ENCODE results near the gene STBD1.

STBD1 gene

DNA sequence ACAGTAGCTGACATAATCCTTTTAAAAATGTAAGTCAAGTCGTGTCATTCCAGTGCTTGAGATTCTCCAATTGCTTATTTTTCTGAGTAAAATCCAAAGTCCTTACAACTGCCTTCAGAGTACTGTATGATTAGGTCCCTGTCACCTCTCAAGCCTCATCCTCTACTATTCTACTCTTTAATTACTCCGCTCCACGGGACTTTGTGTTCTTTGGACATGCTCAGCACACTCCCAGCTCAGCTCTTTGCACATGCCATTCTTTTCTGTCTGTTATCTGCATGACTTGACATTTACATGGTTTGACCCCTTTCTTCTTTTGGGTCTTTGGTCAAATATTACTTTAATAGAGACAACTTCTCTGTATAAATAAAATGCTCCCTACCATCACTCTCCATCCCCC lies 39.9 kb upstream of the STBD1 start:
- DNase-seq (ENCODE audit: low read depth) = no peak
- TF ChIP-seq MYC (IDR thresholded peaks at IDR 0.05; ENCODE audit: low read depth, low read length) (no peak), POLR2A (IDR thresholded peaks at IDR 0.05; ENCODE audit: extremely low read depth, insufficient read length) (no peak), CTCF (IDR thresholded peaks at IDR 0.05; ENCODE audit: low read depth, low read length) (no peak)
- TF ChIP-seq, protein P1, sequence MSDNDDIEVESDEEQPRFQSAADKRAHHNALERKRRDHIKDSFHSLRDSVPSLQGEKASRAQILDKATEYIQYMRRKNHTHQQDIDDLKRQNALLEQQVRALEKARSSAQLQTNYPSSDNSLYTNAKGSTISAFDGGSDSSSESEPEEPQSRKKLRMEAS (IDR thresholded peaks at IDR 0.05; ENCODE audit: low read depth, low read length) = no peak
- H3K4me3 ChIP-seq (ENCODE audit: low read depth, low read length) = no peak overlapping the region

GRCh38 chr4:76267811-76268210 lies 38.7 kb upstream of the STBD1 start:
- no peak overlapping the region for H3K4me3 ChIP-seq (ENCODE audit: low read depth, low read length)
- DNase-seq (ENCODE audit: low read depth) = no peak
- TF ChIP-seq, protein P1 (IDR thresholded peaks at IDR 0.05; ENCODE audit: low read depth, low read length) = no peak
- no peak for TF ChIP-seq CTCF (IDR thresholded peaks at IDR 0.05; ENCODE audit: low read depth, low read length)
- TF ChIP-seq MYC (IDR thresholded peaks at IDR 0.05; ENCODE audit: low read depth, low read length) = no peak
- no peak for TF ChIP-seq POLR2A (IDR thresholded peaks at IDR 0.05; ENCODE audit: extremely low read depth, insufficient read length)

- no peak overlapping the region for H3K4me3 ChIP-seq (ENCODE audit: low read depth, low read length)
- DNase-seq (ENCODE audit: low read depth) = no peak
- TF ChIP-seq MYC (IDR thresholded peaks at IDR 0.05; ENCODE audit: low read depth, low read length) (no peak), CTCF (IDR thresholded peaks at IDR 0.05; ENCODE audit: low read depth, low read length) (no peak), POLR2A (IDR thresholded peaks at IDR 0.05; ENCODE audit: extremely low read depth, insufficient read length) (no peak)
- TF ChIP-seq, protein P1 (IDR thresholded peaks at IDR 0.05; ENCODE audit: low read depth, low read length) = no peak
These were observed 36.0 kb upstream of the STBD1 start for GRCh38 chr4:76270244-76271175.

- DNase-seq (ENCODE audit: low read depth) = no peak
- TF ChIP-seq MYC (IDR thresholded peaks at IDR 0.05; ENCODE audit: low read depth, low read length) = no peak
- TF ChIP-seq, protein P1 (IDR thresholded peaks at IDR 0.05; ENCODE audit: low read depth, low read length) = no peak
- TF ChIP-seq POLR2A (IDR thresholded peaks at IDR 0.05; ENCODE audit: extremely low read depth, insufficient read length) = no peak
- TF ChIP-seq CTCF (IDR thresholded peaks at IDR 0.05; ENCODE audit: low read depth, low read length) = no peak
- no peak overlapping the region for H3K4me3 ChIP-seq (ENCODE audit: low read depth, low read length)
These were observed 35.3 kb upstream of the STBD1 start for GRCh38 chr4:76271248-76271647.

GRCh38 chr4:76272073-76272472 lies 34.5 kb upstream of the STBD1 start:
- TF ChIP-seq CTCF (IDR thresholded peaks at IDR 0.05; ENCODE audit: low read depth, low read length) = no peak
- TF ChIP-seq POLR2A (IDR thresholded peaks at IDR 0.05; ENCODE audit: extremely low read depth, insufficient read length) = no peak
- TF ChIP-seq, protein P1 (IDR thresholded peaks at IDR 0.05; ENCODE audit: low read depth, low read length) = no peak
- no peak for TF ChIP-seq MYC (IDR thresholded peaks at IDR 0.05; ENCODE audit: low read depth, low read length)
- no peak for DNase-seq (ENCODE audit: low read depth)

More at GRCh38 chr4:76272073-76272472, 34.5 kb upstream of the STBD1 start:
- H3K4me3 ChIP-seq (ENCODE audit: low read depth, low read length) = no peak overlapping the region

All from NB4 (cell line).